Mesothelial cell of epicardium (in vitro differentiated cells): ENCODE data around the gene IFT25. TPM values are rescaled to one million over a fixed set of nuclear protein-coding genes. Genes with fewer than 3 reads are reported as not detected.

ENCODE experiments used
- DNase-seq, 2 experiments: peaks; one replicate each; pipeline ENCODE4 v3.0.0; 2021; ENCODE audit warnings: low spot score in 2 of 2; ENCODE audit not compliant: unreplicated experiment in 2 of 2
- H3K27ac Mint-ChIP-seq: 2 replicates; pipeline ENCODE4 v1.8.0; 2021; ENCODE audit warnings: mixed read lengths
- H3K27me3 Mint-ChIP-seq: 2 replicates; pipeline ENCODE4 v1.8.0; 2021; ENCODE audit warnings: low read depth, mixed read lengths
- H3K36me3 Mint-ChIP-seq: 2 replicates; pipeline ENCODE4 v1.8.0; 2021; ENCODE audit warnings: mixed read lengths
- H3K4me1 Mint-ChIP-seq: 2 replicates; pipeline ENCODE4 v1.8.0; 2021; ENCODE audit warnings: mixed read lengths
- H3K4me3 Mint-ChIP-seq: 2 replicates; pipeline ENCODE4 v1.8.0; 2021; ENCODE audit warnings: mild to moderate bottlenecking, moderate library complexity, mixed read lengths
- H3K9me3 Mint-ChIP-seq: 2 replicates; pipeline ENCODE4 v1.8.0; 2021; ENCODE audit warnings: mixed read lengths
- total RNA-seq: library from RNA; stranded (reverse); gene quantifications from 3 replicates; pipeline ENCODE4 v1.2.1, GENCODE V29; 2021
- TF ChIP-seq, protein P1 (sequence below): fragments of 200-600 bp; sonication (generic); IDR thresholded peaks from one replicate; pipeline ENCODE4 v1.5.0; 2021; ENCODE audit warnings: antibody characterized with exemption; ENCODE audit not compliant: unreplicated experiment

IFT25 gene
- total RNA-seq, 1 donor from 2014 or later, result 36.8 TPM

DNA sequence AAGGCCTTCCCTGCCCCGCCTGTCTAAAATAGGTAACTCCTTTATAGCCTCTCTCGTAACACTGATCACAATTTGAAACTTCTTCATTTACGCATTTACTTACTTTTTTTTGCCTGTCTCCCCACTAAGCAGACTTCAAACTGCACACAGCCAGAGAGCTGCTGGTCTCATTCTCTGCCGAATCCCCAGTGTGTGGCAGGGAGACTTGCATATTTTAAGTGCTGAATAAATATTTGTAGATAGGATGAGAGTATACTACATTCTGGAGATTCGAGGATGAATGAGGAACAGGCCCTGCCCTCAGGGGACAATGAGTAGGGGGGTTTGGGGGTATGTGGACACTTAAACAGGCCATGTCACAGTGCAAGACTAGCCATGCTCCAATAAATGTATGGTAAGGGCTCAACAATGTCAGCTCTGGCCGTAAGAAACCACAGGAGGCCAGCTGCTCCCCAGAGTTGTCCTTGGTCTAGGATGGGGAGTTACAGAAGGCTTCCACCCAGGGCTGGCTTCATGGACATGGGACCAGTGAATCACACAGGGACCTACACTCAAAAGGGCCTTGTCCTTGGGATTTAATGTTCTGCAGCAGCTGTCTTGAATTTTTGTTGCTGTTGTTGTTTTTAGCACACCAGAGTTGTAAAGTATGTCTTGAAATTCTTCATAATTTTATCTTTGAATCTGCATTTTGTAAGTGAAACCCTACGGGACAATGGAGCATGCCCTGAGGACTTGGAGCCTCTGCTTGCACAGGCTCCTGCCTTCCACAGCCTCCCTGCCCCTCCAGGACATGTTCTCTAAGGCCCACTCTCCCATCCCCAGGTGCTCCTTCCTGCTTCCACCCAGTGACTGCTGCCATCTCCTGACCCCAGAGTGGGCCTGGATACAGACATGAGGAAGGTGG, 43.0 kb downstream of the IFT25 start:
- no peak for DNase-seq
- H3K4me3 Mint-ChIP-seq, result no peak overlapping the region
- H3K27me3 Mint-ChIP-seq, result no peaks in the 10 kb centered on the region
- TF ChIP-seq, protein P1, sequence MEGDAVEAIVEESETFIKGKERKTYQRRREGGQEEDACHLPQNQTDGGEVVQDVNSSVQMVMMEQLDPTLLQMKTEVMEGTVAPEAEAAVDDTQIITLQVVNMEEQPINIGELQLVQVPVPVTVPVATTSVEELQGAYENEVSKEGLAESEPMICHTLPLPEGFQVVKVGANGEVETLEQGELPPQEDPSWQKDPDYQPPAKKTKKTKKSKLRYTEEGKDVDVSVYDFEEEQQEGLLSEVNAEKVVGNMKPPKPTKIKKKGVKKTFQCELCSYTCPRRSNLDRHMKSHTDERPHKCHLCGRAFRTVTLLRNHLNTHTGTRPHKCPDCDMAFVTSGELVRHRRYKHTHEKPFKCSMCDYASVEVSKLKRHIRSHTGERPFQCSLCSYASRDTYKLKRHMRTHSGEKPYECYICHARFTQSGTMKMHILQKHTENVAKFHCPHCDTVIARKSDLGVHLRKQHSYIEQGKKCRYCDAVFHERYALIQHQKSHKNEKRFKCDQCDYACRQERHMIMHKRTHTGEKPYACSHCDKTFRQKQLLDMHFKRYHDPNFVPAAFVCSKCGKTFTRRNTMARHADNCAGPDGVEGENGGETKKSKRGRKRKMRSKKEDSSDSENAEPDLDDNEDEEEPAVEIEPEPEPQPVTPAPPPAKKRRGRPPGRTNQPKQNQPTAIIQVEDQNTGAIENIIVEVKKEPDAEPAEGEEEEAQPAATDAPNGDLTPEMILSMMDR, result no peak
- no peaks in the 10 kb centered on the region for H3K9me3 Mint-ChIP-seq
- peaks cover 16% of the 10 kb centered on the region for H3K4me1 Mint-ChIP-seq
- H3K36me3 Mint-ChIP-seq, result no peaks in the 10 kb centered on the region
- H3K27ac Mint-ChIP-seq, result no peak overlapping the region

DNA sequence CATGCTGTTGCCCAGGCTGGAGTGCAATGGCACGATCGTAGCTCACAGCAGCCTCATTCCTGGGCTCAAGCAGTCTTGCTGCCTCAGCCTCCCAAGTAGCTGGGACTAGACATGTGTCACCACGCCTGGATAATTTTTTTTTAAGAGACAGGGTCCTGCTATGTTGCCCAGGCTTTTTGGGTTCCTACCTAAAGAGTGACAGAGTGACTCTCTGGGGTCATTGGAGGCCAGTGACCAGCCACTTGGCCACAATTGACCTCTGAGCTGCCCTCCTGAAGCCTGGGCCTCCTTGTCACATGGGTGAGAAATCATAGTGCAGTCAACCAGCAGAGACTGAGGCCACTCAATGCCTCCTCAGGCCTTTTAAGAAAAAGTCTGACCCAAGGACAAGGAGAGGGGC, 45.8 kb downstream of the IFT25 start:
- TF ChIP-seq, protein P1, result no peak
- Mint-ChIP-seq H3K27me3 (no peaks in the 10 kb centered on the region), H3K27ac (no peak overlapping the region), H3K9me3 (no peaks in the 10 kb centered on the region), H3K36me3 (no peaks in the 10 kb centered on the region), H3K4me3 (no peak overlapping the region), H3K4me1 (peaks cover 19% of the 10 kb centered on the region)
- no peak for DNase-seq

DNA sequence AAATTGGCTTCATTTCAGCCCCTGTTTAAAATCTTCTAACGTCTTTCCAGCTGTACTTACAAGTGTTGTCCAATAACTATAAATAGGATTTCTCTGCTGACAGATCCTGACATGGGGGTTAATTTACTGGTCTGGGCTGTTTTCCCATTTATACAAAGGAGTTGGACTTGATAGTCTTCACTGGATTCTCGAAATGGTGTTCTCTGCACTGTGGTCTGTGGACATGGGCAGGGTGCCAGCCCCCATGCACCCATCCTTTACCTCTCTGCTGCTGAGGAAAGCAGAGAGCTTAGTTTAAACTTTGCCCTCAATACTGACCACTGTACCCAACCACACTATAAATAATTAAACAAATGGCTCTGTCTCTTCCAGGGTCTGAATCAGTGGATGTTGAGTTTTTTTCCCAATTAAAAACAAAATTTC, 46.3 kb downstream of the IFT25 start:
- TF ChIP-seq, protein P1, result no peak
- DNase-seq, result no peak
- Mint-ChIP-seq H3K4me3 (no peak overlapping the region), H3K27ac (no peak overlapping the region), H3K9me3 (no peaks in the 10 kb centered on the region), H3K4me1 (peaks cover 19% of the 10 kb centered on the region), H3K36me3 (no peaks in the 10 kb centered on the region), H3K27me3 (no peaks in the 10 kb centered on the region)

DNA sequence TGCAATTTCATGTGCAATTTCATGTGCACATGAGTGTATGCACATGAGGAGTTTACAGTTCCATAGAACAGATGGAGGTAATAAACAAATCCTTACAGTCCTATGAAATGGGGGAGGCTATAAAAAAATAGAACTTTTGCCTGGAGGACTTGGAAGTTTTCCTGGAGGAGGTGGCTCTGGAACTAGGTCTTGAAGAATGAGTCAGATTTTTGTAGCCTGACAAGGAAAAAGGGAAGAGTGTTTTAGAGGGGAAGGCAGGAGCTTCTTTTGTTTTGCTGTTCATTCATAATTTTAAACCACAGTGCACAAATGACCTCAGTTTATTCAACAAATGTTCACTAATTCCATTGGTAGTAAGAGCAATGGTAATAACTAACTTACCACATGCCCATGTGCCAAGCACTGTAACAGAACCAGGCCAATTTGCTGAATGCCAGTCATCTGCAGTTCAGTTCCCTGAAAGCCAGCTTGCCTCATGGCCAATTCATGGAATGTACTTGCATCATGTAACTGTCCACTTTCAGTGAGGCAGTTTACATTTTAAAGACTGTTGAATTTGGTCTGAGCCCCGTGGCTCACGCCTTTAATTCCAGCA, 48.8 kb downstream of the IFT25 start:
- Mint-ChIP-seq H3K27me3 (no peaks in the 10 kb centered on the region), H3K27ac (no peak overlapping the region), H3K9me3 (no peaks in the 10 kb centered on the region), H3K36me3 (no peaks in the 10 kb centered on the region), H3K4me1 (peaks cover 18% of the 10 kb centered on the region), H3K4me3 (no peak overlapping the region)
- DNase-seq, result no peak
- TF ChIP-seq, protein P1, result no peak

DNA sequence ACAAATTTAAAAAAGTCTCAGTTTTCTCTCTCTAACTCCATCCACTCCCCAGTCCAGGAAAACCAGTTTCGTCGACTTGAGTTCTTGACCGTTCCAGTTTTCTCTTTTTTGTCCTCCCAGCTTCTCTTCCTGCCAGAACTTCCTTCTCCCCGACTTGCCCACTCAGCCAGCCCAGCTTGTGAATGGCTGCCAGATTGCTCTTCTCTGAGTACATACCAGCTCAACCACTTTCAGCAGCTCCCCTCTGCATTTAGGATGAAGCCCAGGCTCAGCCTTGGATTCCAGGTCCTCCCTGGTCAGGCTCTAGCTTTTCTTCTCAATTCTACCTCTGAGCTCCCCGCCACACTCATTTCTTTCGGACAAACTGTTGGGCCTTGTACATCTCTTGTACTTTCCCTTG, 50.1 kb downstream of the IFT25 start:
- Mint-ChIP-seq H3K9me3 (no peaks in the 10 kb centered on the region), H3K4me3 (no peak overlapping the region), H3K36me3 (no peaks in the 10 kb centered on the region), H3K4me1 (peaks cover 21% of the 10 kb centered on the region), H3K27me3 (no peaks in the 10 kb centered on the region), H3K27ac (no peak overlapping the region)
- DNase-seq, result no peak
- TF ChIP-seq, protein P1, result no peak
